HG03521 (cell line): ENCODE data around the gene VEGFC.

Experiments used
- ATAC-seq: cut with Tn5 transposase; IDR thresholded peaks from one replicate; pipeline ENCODE4 v1.9.1; 2021; ENCODE audit warnings: mild to moderate bottlenecking, moderate library complexity; ENCODE audit not compliant: unreplicated experiment

The VEGFC gene

GRCh38 chr4:176767183-176767582 lies 25.5 kb downstream of the VEGFC start:
- ATAC-seq = no peak

DNA sequence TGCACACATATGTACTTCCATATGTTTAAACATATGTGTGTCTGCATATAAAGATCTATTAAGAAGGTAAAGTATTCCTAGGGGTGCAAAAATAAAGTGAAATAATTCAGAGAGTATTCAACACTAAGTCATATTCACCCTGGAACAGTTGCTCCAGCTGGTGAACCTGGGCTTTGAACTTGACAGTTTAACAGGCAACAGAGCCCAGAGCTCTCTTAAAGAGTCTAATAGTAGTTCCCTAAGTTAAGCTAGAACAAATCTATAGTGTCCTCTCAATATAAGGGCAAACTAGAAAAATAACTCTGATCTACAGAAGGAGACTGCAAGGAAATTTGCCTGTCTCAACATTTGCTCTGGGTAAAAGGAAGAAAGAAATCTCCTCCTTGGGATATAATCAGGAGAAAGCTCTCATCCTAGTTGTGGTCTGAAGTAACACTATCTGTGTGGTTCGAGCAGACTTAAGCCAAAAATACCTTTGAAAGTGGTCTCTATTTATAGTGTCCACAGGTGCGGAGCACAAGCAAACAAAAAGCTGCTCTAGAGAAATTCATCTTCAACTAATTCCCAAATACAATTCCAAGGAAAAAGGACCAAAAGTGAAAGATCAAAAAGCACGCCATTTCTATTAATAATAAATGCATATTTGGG lies 29.9 kb downstream of the VEGFC start:
- ATAC-seq = no peak

DNA sequence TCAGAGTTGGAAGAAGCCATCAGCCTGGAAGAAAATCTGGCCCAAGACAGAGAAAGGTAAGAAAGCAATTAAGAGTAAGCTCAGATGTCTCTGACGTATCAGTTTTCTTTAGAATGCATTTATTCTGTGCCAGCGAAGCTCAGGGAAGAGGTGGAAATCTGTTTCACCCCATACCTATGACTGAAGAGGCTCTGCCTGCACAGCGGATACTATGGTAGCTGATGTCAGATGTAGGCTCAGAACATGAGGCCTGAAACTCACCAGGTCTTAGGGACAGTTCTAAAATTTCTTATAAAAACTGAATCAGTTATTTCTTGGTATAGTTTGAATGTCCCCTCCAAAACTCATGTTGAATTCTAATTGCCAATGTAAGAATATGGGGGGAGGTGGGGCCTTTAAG lies 30.9 kb downstream of the VEGFC start:
- ATAC-seq = no peak

DNA sequence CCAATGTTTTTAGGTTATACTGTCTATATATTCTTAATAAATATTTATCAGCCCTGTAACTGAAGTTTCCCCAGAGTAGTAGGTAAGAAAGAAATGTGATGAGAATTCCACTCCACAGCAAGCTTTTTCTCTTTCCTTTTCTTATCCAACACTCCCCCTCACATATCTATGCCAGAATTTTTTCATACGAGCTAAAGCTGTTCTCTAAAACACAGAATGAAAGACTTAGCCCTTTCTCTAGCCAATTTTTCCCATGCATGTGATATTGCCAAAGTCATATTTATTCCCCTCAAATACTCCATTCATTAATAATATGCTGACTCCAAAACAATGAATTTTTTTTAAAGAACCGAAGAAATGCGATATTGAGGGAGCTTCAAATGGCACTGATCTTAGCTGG lies 32.3 kb downstream of the VEGFC start:
- ATAC-seq = no peak

DNA sequence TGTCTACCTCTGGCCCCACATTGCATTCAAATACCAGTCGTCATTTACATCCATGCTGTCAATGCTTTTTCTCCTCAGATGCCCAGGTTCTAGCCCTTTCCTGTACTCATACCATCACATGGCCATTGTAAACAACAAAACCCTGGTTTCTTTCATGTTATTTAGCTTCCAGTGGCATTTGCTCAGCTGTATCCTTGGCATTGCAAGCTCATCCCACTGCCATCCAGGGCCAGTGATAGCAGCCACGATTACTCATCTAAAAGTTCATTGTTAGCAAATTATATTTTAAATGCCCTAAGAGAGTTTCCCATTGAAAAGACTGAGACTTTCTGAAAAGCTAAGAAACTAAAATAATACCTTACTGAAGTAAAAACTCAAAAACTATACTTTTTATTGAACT lies 34.0 kb downstream of the VEGFC start:
- no peak for ATAC-seq

DNA sequence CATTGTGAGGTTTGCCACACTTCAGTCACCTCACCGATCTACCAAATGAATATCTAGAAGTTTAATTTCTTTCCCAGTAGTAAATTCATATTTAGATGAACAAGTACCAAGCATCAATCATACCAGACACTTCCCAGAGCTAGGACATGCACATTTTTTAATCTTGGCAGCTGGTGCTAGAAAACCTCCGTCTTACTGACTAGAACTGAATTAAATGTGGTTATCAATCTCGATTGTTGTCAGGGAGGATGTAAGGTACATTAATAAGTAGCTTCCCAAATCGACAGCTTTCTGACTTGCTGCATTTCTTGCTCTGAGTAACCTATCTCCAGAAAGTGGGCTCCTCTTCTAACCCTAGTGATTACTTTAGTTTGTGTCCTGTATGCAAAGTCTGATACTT lies 34.4 kb downstream of the VEGFC start:
- ATAC-seq = no peak

DNA sequence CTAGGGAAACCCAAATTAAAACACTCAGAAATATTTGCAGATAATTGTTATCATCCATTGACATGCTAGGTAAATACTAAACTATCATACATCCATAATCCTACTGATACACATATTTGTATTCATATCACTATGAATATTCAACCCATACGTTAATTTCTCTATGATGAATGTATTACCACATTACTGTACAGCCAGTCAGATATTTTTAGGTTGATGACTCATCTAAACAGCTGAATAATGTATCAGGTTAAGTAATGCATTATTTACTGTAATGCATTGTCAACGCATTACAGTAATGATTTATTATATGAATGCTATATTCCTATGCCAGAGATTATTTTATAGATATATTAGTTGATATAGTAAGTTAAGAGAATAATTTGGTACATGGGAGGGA lies 37.1 kb downstream of the VEGFC start:
- no peak for ATAC-seq

DNA sequence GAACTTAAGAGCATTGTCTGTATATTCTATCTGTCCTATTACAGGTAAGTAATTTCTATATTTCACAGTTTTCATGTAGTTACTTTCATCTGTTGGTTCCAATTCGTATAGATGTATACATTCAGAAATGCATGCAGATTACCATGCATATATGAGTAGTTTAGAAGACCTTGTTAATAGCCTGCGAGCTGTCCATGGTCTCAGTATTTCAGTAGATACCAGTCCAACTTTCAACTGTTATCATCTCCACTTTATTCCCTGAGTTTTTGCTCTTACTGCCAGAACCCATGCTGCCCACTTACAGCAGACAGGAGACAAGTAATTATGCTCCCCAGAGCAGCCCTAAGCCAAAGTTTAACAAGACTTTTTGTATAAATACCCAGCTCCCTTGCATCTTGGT lies 37.7 kb downstream of the VEGFC start:
- ATAC-seq = no peak

- no peak for ATAC-seq
These were observed 39.7 kb downstream of the VEGFC start for GRCh38 chr4:176753049-176753448.

GRCh38 chr4:176752191-176752749 lies 40.5 kb downstream of the VEGFC start:
- no peak for ATAC-seq

DNA sequence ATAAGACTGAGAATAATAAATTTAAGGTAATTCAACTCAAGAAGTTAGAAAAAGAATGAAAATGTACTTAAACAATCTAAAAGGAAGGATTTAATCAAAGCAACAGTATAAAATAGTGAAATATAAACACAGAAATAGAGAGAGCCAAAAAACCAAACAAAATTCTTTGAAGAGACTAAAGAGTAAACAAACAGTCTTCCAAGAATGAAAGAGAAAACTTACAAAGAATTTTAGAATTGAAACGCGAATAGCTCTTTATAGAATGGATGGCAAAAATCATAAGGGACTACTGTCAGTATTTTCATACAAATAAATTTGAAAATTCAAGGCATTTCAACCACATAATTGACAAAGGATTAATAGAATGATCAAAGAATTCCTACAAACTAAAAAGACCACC lies 41.7 kb downstream of the VEGFC start:
- no peak for ATAC-seq

DNA sequence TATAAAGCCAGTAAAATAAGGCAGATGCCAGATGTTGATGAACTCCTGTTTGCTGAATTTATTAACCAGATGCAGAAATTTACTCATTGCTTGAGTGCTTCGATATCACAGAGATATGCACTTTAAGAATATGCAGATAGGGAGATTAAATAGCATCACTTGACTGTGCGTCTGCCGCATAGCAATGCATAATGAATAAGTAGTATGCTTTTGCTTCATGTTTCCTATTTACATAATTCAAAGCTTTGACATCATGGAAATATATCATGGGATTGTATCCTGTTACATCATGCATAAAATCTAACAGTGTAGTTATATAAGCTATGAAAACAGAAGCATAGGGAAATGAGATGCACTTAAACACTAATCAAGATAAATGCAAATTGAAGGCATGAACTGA lies 45.9 kb downstream of the VEGFC start:
- ATAC-seq = no peak

- no peak for ATAC-seq
These were observed 46.8 kb downstream of the VEGFC start for GRCh38 chr4:176745902-176746301.

DNA sequence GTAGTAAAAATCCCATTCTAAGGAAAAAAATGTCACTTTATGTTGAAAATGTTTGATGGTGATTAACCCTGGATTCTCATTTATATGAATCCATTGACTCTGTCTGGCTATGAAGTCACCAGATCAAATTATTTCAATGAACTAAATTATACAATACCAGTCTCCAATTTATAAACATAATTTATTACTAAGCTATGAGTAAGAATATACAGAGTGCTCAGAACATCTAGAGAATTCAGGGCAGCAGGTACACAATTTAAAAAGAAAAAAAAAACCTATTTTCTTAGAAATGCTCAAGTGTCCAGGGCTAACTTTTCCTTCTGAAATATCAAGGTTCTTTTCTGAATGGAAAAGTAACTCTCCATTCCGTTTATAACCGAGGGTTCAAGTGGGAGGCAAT lies 48.6 kb downstream of the VEGFC start:
- no peak for ATAC-seq

DNA sequence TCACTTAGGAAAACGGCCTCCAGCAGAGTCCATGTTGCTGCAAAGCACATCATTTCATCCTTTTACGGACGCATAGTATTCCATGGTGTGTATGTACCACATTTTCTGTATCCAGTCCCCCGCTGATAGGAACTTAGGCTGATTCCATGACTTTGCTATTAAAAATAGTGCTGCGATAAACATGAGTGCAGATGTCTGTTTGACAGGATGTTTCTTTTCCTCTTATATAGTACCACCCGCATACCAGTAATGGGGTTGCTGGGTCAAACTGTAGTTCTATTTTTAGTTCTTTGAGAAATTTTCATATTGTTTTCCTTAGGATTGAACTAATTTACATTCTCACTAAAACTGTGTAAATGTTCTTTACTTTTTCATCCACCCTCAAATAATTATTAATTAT lies 50.5 kb downstream of the VEGFC start:
- no peak for ATAC-seq

DNA sequence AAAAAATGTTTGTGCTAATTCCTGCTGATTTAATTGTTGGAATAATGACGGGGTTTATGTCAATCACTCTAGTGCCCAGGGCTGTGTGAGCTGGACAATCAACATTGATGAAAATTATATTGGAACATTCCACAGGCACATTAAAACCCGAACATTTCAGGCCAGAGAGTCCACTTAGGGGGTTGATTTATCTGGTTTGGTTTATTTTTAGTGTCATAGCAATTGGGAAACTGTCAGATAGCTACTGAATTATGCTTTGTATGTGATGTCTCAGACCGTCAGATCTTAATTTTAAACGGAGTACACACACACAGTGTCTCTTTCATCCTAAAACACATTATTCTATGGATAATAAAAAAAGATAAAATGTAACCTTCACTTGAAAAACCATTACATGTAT lies 51.5 kb downstream of the VEGFC start:
- ATAC-seq = no peak

GRCh38 chr4:176735300-176735699 lies 57.4 kb downstream of the VEGFC start:
- ATAC-seq = no peak

DNA sequence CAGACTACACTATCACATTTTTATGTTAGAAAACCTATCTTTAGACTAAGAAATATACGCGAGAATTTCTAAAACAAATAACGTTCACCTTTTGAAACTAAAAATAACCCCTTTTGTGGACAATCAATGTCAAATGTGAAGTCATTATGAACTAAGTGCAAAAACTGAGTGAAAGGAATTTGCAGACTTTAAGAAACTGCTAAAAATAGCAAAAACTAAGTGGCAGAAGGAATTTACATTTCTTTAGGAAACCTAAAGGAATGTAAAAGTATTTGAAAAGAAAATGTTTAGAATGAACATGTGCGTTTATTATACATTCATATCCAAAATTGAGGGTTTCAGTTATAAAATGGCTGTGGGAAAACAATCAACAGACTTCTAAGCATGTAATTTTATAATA lies 58.3 kb downstream of the VEGFC start:
- no peak for ATAC-seq

GRCh38 chr4:176729489-176729888 lies 63.2 kb downstream of the VEGFC start:
- no peak for ATAC-seq

DNA sequence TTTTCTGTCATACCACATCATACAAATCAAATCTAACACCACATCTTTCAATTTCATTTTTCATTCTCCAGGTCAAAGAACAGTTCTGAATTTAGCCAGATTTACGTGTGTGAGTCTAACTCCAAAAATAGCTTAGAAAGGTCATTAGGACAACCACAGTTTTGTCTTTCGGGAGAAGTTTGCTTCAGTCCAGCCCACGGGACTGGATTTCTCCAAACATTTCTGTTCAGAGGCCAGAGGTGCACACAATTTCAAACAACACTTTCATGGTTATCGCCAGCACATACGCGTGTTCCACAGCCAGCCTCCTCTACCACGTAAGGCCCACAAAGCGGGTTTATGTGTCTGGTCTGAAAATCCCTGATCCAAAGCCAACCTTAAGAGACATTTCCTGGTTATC lies 65.9 kb downstream of the VEGFC start:
- no peak for ATAC-seq

DNA sequence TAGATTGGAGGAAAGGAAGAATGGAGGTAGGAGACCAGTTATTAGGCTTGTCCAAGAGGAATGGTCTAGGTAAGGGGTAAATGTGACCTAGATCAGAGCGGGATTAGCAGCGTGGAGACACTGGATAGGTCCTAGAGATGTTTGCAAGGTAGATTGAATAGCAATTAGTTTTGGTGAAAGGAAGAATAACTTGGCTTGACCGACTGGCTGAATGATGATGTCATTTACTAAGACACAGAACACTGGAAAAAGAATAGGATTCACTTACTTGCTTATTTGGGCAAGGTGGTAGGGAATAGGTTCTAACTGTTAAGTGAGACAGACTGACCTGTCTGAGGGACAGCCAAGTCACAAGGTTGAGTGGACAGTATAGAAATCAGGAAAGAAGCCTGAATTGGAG lies 71.3 kb downstream of the VEGFC start:
- no peak for ATAC-seq

DNA sequence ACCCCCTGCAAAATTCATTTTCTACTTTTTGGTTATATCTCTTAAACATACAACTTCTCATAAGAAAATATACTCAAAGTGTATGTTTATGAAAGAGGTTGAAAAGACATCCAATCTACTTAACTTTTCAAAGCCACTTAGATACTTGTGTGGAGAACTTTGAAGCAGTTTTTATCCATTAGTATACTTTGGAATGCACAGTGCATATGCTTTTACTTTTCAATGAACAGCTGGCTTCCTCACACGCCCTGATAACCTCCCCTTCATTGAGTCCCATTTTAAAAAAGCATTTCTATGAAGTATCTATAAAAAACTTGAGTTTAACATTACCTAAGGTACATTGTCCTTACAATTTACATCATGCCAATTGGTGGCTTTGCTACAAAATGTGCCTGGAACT lies 73.8 kb downstream of the VEGFC start:
- ATAC-seq = no peak

DNA sequence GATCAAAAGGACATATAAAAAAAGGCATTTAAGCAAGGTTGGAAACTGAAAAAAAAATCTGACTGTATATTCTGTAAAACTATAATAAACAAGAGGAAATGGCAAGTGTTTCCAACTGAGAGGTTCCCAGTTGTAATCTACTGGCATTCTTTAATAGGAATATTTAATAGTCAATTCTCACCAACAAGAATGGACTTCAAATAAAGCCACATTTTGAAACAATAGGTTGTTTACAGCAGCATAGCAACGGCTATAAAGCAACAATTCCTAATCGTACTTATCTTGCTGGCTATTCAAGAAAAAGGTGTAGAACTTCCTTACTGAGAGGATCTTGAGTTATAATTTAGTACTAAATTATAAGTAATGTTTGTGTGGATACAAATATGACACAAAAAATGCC lies 75.5 kb downstream of the VEGFC start:
- no peak for ATAC-seq
